ENCODE data around the gene CAMTA1.

DNA sequence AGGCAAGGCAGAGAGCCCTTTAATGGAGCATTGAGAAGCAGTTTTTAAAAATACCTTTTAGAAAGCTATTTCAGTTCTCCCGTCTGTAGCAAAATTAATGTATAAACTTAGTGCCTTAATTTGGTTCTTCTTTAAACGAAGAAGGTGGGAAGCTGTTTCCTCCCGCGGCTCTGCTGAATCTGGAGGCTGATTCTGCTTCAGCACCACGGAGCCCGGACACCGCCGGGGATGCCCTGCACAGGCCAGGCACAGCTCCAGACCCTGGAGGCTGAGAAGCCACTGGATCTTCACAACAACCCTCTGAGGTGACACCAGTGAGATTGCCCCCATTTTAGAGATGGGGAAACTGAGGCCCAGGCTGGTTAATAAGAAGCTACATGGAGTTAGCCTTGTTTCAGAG lies 810.1 kb downstream of the CAMTA1 start:
- TF ChIP-seq, protein P1, sequence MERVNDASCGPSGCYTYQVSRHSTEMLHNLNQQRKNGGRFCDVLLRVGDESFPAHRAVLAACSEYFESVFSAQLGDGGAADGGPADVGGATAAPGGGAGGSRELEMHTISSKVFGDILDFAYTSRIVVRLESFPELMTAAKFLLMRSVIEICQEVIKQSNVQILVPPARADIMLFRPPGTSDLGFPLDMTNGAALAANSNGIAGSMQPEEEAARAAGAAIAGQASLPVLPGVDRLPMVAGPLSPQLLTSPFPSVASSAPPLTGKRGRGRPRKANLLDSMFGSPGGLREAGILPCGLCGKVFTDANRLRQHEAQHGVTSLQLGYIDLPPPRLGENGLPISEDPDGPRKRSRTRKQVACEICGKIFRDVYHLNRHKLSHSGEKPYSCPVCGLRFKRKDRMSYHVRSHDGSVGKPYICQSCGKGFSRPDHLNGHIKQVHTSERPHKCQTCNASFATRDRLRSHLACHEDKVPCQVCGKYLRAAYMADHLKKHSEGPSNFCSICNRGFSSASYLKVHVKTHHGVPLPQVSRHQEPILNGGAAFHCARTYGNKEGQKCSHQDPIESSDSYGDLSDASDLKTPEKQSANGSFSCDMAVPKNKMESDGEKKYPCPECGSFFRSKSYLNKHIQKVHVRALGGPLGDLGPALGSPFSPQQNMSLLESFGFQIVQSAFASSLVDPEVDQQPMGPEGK (CRISPR knock-in tag; IDR thresholded peaks at IDR 0.05; ENCODE audit: borderline replicate concordance), result no peak
- TF ChIP-seq, protein P2, sequence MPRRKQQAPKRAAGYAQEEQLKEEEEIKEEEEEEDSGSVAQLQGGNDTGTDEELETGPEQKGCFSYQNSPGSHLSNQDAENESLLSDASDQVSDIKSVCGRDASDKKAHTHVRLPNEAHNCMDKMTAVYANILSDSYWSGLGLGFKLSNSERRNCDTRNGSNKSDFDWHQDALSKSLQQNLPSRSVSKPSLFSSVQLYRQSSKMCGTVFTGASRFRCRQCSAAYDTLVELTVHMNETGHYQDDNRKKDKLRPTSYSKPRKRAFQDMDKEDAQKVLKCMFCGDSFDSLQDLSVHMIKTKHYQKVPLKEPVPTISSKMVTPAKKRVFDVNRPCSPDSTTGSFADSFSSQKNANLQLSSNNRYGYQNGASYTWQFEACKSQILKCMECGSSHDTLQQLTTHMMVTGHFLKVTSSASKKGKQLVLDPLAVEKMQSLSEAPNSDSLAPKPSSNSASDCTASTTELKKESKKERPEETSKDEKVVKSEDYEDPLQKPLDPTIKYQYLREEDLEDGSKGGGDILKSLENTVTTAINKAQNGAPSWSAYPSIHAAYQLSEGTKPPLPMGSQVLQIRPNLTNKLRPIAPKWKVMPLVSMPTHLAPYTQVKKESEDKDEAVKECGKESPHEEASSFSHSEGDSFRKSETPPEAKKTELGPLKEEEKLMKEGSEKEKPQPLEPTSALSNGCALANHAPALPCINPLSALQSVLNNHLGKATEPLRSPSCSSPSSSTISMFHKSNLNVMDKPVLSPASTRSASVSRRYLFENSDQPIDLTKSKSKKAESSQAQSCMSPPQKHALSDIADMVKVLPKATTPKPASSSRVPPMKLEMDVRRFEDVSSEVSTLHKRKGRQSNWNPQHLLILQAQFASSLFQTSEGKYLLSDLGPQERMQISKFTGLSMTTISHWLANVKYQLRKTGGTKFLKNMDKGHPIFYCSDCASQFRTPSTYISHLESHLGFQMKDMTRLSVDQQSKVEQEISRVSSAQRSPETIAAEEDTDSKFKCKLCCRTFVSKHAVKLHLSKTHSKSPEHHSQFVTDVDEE (CRISPR knock-in tag; IDR thresholded peaks at IDR 0.05), result no peak
- TF ChIP-seq ZFP30 (CRISPR knock-in tag; IDR thresholded peaks at IDR 0.05) (no peak), SNAI2 (CRISPR knock-in tag; IDR thresholded peaks at IDR 0.05) (no peak)
